Neural progenitor cell (in vitro differentiated cells): ENCODE results near the gene CENPL. TPM values are rescaled to one million over a fixed set of nuclear protein-coding genes. Genes with fewer than 3 reads are reported as not detected.
A peak's percentile ranks its signal among the peaks of the same experiment; 100 is the strongest.

Experiments
- DNase-seq: peaks from one replicate; pipeline ENCODE4 v3.0.0-alpha.2; 2016; ENCODE audit warnings: low spot score
- H2AFZ ChIP-seq: fragments of 200-600 bp; sonication (generic); replicated peaks from 2 replicates; pipeline ENCODE4 v1.6.1; 2016; ENCODE audit warnings: antibody characterized with exemption
- H3F3A ChIP-seq: fragments of 200-600 bp; sonication (generic); 2 replicates; pipeline ENCODE4 v1.6.1; 2016; ENCODE audit warnings: antibody characterized with exemption, low read depth
- H3K27ac ChIP-seq: fragments of 200-600 bp; sonication (generic); 2 replicates; pipeline ENCODE4 v1.5.1; 2016; ENCODE audit warnings: mild to moderate bottlenecking
- H3K27me3 ChIP-seq: fragments of 200-600 bp; sonication (generic); 2 replicates; pipeline ENCODE4 v1.6.1; 2016; ENCODE audit warnings: mild to moderate bottlenecking, moderate library complexity
- H3K36me3 ChIP-seq: fragments of 200-600 bp; sonication (generic); 2 replicates; pipeline ENCODE4 v1.5.1; 2016
- H3K4me1 ChIP-seq: fragments of 200-600 bp; sonication (generic); 2 replicates; pipeline ENCODE4 v1.6.1; 2016; ENCODE audit warnings: mixed run types
- H3K4me2 ChIP-seq: fragments of 200-600 bp; sonication (generic); 2 replicates; pipeline ENCODE4 v1.6.1; 2016
- H3K4me3 ChIP-seq: fragments of 200-600 bp; sonication (generic); 2 replicates; pipeline ENCODE4 v1.5.1; 2016
- H3K79me2 ChIP-seq: fragments of 200-600 bp; sonication (generic); 2 replicates; pipeline ENCODE4 v1.6.1; 2016; ENCODE audit warnings: low read depth
- H3K9ac ChIP-seq: fragments of 200-600 bp; sonication (generic); 2 replicates; pipeline ENCODE4 v1.6.1; 2016
- H3K9me3 ChIP-seq: fragments of 200-600 bp; sonication (generic); 2 replicates; pipeline ENCODE4 v1.5.1; 2016; ENCODE audit warnings: low read depth
- H4K20me1 ChIP-seq: fragments of 200-600 bp; sonication (generic); 2 replicates; pipeline ENCODE4 v1.6.1; 2016; ENCODE audit warnings: low read depth
- H3K27ac Mint-ChIP-seq: 3 replicates; pipeline ENCODE4 v1.8.0; 2021; ENCODE audit warnings: mixed read lengths
- H3K27me3 Mint-ChIP-seq: 2 replicates; pipeline ENCODE4 v1.8.0; 2022; ENCODE audit warnings: low read depth, mild to moderate bottlenecking, inconsistent platforms, moderate library complexity, mixed read lengths; ENCODE audit not compliant: insufficient read depth
- H3K36me3 Mint-ChIP-seq: 3 replicates; pipeline ENCODE4 v1.8.0; 2021; ENCODE audit warnings: mixed read lengths
- H3K4me1 Mint-ChIP-seq: 3 replicates; pipeline ENCODE4 v1.8.0; 2021; ENCODE audit warnings: mixed read lengths
- H3K4me3 Mint-ChIP-seq: 3 replicates; pipeline ENCODE4 v1.8.0; 2021; ENCODE audit warnings: mild to moderate bottlenecking, moderate library complexity, mixed read lengths
- H3K9me3 Mint-ChIP-seq: 3 replicates; pipeline ENCODE4 v1.8.0; 2020; ENCODE audit warnings: mixed read lengths
- EZH2 ChIP-seq: fragments of 200-600 bp; sonication (generic); IDR thresholded peaks from 2 replicates; pipeline ENCODE4 v1.6.1; 2017; ENCODE audit warnings: antibody characterized with exemption, mild to moderate bottlenecking, moderate library complexity
- EZH2phosphoT487 ChIP-seq: fragments of 200-600 bp; sonication (generic); IDR thresholded peaks from 2 replicates; pipeline ENCODE4 v1.6.1; 2017; ENCODE audit warnings: antibody characterized with exemption
- total RNA-seq: library from RNA; depleted of rRNA; stranded (reverse); fragments of >200 nt; gene quantifications from 2 replicates; pipeline ENCODE4 v1.2.3, GENCODE V29; 2015; ENCODE audit warnings: low replicate concordance
- TF ChIP-seq, protein P1 (sequence below): fragments of 200-600 bp; sonication (generic); IDR thresholded peaks from 2 replicates; pipeline ENCODE4 v1.5.1; 2017; ENCODE audit warnings: antibody characterized with exemption, mild to moderate bottlenecking

The CENPL gene
- total RNA-seq, 1 donor from 2014 or later: 33.4 TPM

DNA sequence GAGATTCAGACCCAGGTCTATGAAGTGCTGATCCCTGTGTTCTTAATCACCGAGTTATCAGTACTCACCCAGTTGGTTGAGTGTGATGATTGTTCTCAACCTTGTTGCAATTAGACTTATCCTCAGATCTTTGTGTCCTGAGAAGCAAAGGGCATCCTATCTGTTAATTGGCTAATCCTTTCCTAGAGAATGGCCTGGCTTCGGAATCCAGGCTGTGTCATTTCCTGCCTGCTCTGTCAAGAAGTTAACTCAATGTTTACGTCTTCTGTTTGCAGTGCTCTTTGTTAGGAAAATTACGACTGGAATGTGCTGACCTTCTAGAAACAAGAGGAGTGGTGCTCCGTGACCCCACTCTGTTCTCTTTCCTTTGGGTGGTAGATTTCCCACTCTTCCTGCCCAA, 28.4 kb upstream of the CENPL start:
- Histone ChIP-seq H4K20me1 (peaks cover 16% of the 10 kb centered on the region), H3K79me2 (no peaks in the 10 kb centered on the region), H3K4me1 (peaks cover 10% of the 10 kb centered on the region), H3K4me3 (no peak overlapping the region), H3K36me3 (peaks cover 6% of the 10 kb centered on the region), H3K4me2 (no peak overlapping the region), H3F3A (peaks cover 32% of the 10 kb centered on the region), H3K27me3 (no peaks in the 10 kb centered on the region), H3K27ac (no peak overlapping the region), H3K9ac (no peak overlapping the region), H3K9me3 (no peaks in the 10 kb centered on the region), H2AFZ (no peak overlapping the region)
- Mint-ChIP-seq H3K4me1 (no peaks in the 10 kb centered on the region), H3K9me3 (no peaks in the 10 kb centered on the region), H3K36me3 (peaks cover 39% of the 10 kb centered on the region), H3K27ac (no peak overlapping the region), H3K4me3 (no peak overlapping the region), H3K27me3 (no peaks in the 10 kb centered on the region)
- DNase-seq: peak; percentile 61
- TF ChIP-seq, protein P1, sequence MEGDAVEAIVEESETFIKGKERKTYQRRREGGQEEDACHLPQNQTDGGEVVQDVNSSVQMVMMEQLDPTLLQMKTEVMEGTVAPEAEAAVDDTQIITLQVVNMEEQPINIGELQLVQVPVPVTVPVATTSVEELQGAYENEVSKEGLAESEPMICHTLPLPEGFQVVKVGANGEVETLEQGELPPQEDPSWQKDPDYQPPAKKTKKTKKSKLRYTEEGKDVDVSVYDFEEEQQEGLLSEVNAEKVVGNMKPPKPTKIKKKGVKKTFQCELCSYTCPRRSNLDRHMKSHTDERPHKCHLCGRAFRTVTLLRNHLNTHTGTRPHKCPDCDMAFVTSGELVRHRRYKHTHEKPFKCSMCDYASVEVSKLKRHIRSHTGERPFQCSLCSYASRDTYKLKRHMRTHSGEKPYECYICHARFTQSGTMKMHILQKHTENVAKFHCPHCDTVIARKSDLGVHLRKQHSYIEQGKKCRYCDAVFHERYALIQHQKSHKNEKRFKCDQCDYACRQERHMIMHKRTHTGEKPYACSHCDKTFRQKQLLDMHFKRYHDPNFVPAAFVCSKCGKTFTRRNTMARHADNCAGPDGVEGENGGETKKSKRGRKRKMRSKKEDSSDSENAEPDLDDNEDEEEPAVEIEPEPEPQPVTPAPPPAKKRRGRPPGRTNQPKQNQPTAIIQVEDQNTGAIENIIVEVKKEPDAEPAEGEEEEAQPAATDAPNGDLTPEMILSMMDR: no peak
- TF ChIP-seq EZH2phosphoT487 (peak; percentile 94), EZH2 (no peak)

DNA sequence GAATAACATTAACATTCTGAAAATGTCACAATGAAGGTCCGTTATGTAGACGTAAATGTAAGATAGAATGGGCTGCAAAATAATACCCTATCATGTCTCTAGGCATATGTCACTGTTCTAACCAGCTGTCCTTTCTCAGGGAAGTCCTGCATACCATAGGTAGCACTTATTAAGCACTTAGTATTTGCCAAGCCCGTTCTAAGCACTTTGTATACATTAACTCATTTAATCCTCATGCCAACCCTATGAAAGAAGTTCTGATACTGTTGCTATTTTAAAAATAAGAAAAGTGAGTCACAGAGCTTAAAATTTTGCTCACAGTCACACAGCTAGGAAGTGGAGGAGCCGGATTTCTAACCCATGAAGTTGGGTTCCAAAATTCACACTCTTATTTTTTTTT, 27.4 kb upstream of the CENPL start:
- TF ChIP-seq EZH2: no peak
- TF ChIP-seq EZH2phosphoT487: no peak
- TF ChIP-seq, protein P1: no peak
- H3K4me3 ChIP-seq: no peak overlapping the region
- no peaks in the 10 kb centered on the region for H3K4me1 Mint-ChIP-seq
- H3K36me3 ChIP-seq: peaks cover 6% of the 10 kb centered on the region
- no peak overlapping the region for H3K27ac ChIP-seq
- H3K4me3 Mint-ChIP-seq: no peak overlapping the region
- H3F3A ChIP-seq: peaks cover 23% of the 10 kb centered on the region
- no peaks in the 10 kb centered on the region for H3K27me3 Mint-ChIP-seq
- no peaks in the 10 kb centered on the region for H3K27me3 ChIP-seq
- H2AFZ ChIP-seq: no peak overlapping the region
- H3K9me3 ChIP-seq: no peaks in the 10 kb centered on the region
- H4K20me1 ChIP-seq: peaks cover 16% of the 10 kb centered on the region
- H3K9me3 Mint-ChIP-seq: no peaks in the 10 kb centered on the region
- H3K4me2 ChIP-seq: no peak overlapping the region
- DNase-seq: no peak
- peaks cover 32% of the 10 kb centered on the region for H3K36me3 Mint-ChIP-seq
- no peaks in the 10 kb centered on the region for H3K79me2 ChIP-seq
- H3K27ac Mint-ChIP-seq: no peak overlapping the region
- peaks cover 10% of the 10 kb centered on the region for H3K4me1 ChIP-seq
- no peak overlapping the region for H3K9ac ChIP-seq

DNA sequence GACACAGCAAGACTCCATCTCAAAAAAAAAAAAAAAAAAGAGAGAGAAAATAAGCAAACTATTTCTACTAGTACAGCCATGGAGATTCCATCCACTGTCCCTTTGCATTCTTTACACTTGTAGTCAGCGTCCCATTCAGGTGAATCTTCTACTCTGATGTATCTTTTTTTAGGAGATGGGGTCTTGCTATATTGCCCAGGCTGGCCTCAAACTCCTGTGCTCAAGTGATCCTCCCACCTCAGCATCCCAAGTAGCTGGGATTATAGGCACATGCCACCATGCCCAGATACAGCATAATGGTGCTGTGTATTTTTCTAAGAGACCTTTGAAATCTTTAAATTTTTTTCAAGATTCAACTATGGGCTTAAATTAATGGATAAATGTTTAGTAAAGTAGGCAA, 8.1 kb upstream of the CENPL start:
- H3K4me1 Mint-ChIP-seq: peaks cover 3% of the 10 kb centered on the region
- Histone ChIP-seq H3K27me3 (no peaks in the 10 kb centered on the region), H3K9ac (no peak overlapping the region), H3F3A (no peaks in the 10 kb centered on the region), H4K20me1 (no peaks in the 10 kb centered on the region), H3K4me1 (peaks cover 4% of the 10 kb centered on the region), H3K4me2 (no peak overlapping the region), H3K36me3 (peaks cover 20% of the 10 kb centered on the region), H2AFZ (no peak overlapping the region), H3K27ac (no peak overlapping the region), H3K4me3 (no peak overlapping the region), H3K9me3 (no peaks in the 10 kb centered on the region), H3K79me2 (peaks cover 6% of the 10 kb centered on the region)
- H3K27me3 Mint-ChIP-seq: no peaks in the 10 kb centered on the region
- no peak overlapping the region for H3K27ac Mint-ChIP-seq
- no peak for DNase-seq
- TF ChIP-seq EZH2 (no peak), EZH2phosphoT487 (no peak)
- TF ChIP-seq, protein P1: no peak
- no peaks in the 10 kb centered on the region for H3K9me3 Mint-ChIP-seq
- H3K4me3 Mint-ChIP-seq: no peak overlapping the region
- peaks cover 16% of the 10 kb centered on the region for H3K36me3 Mint-ChIP-seq
